Activated T-cell treated with anti-CD3 and anti-CD28 coated beads, Interleukin-2, amount 50 U/mL, for 48 hours (primary cell): Measurements from ENCODE around the gene POM121.
"Not testable (repeated sequence)": the region's sequence is repeated elsewhere in the genome, so short reads cannot be mapped to it uniquely, and the experiment has no call there.

Experiments
- DNase-seq, 2 experiments: peaks; one replicate each; pipeline ENCODE4 v3.0.0-alpha.2; 2020

The POM121 gene

GRCh38 chr7:72924733-72925545 is at the start of gene POM121:
Gene POM121 (plus strand): TSS chr7:72925095. CDS start chr7:72925122, 27 bp downstream.
- peak; percentile 89 to 91 for DNase-seq

GRCh38 chr7:72879079-72879736 is 45.7 kb upstream of the POM121 start:
- peak; percentile 80 to 84 for DNase-seq

- peak; percentile 65 for DNase-seq
These were observed 45.1 kb upstream of the POM121 start for GRCh38 chr7:72879737-72880215.

GRCh38 chr7:72891750-72892149 is 33.1 kb upstream of the POM121 start:
- DNase-seq: not testable (repeated sequence)

GRCh38 chr7:72904740-72905139 is 20.2 kb upstream of the POM121 start:
- DNase-seq: not testable (repeated sequence)

- not testable (repeated sequence) for DNase-seq
These were observed 16.5 kb upstream of the POM121 start for GRCh38 chr7:72908422-72908821.

GRCh38 chr7:72911395-72911794 is 13.5 kb upstream of the POM121 start:
- DNase-seq: not testable (repeated sequence)

GRCh38 chr7:72913750-72914149 is 11.1 kb upstream of the POM121 start:
- DNase-seq: peak; percentile 50 to 51

- peak; percentile 73 to 78 for DNase-seq
These were observed 10.0 kb upstream of the POM121 start for GRCh38 chr7:72914756-72915525.

GRCh38 chr7:72919256-72919775 is 5.6 kb upstream of the POM121 start:
- DNase-seq: no peak

- no peak for DNase-seq
These were observed 536 bp upstream of the POM121 start for GRCh38 chr7:72924386-72924732.

- DNase-seq: no peak
These were observed 738 bp downstream of the POM121 start for GRCh38 chr7:72925546-72926120.

GRCh38 chr7:72927791-72928190 is 2.9 kb downstream of the POM121 start:
- not testable (repeated sequence) for DNase-seq

- DNase-seq: not testable (repeated sequence)
These were observed 3.3 kb downstream of the POM121 start for GRCh38 chr7:72928216-72928615.

- DNase-seq: not testable (repeated sequence)
These were observed 17.3 kb downstream of the POM121 start for GRCh38 chr7:72942022-72942705.

- not testable (repeated sequence) for DNase-seq
These were observed 18.1 kb downstream of the POM121 start for GRCh38 chr7:72942956-72943355.

- not testable (repeated sequence) for DNase-seq
These were observed 20.0 kb downstream of the POM121 start for GRCh38 chr7:72944937-72945336.

- not testable (repeated sequence) for DNase-seq
These were observed 20.7 kb downstream of the POM121 start for GRCh38 chr7:72945597-72945996.

- DNase-seq: not testable (repeated sequence)
These were observed 21.3 kb downstream of the POM121 start for GRCh38 chr7:72946130-72946745.

- DNase-seq: not testable (repeated sequence)
These were observed 23.8 kb downstream of the POM121 start for GRCh38 chr7:72948714-72949113.

GRCh38 chr7:72949276-72949675 is 24.4 kb downstream of the POM121 start:
- not testable (repeated sequence) for DNase-seq
